CD4-positive, alpha-beta T cell treated with Interleukin-2 at 100 ng/mL for 4 hours (primary cell): ENCODE results near the gene BATF.

Experiments
- DNase-seq: peaks from one replicate; pipeline ENCODE4 v3.0.0-alpha.2; 2020; ENCODE audit warnings: low spot score

Gene BATF

DNA sequence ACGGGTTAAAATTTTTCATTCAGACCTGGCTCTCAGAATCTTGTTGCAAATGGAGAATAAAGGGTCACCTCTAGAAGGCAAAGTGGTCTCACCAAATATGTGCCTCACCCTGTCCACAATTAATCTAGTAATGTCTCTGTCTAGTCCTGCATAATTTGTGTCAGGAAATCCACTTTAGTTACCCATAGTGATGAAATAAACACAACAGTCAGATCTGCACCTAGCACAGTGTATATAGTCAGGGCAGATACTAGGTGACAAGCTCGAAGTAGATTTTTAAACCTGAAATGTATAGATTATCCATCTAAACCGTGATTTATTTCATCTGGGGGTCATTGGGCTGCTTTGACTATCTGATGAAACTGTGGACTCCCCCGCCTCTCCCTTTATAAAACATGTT lies 40.2 kb downstream of the BATF start:
- DNase-seq, result no peak

DNA sequence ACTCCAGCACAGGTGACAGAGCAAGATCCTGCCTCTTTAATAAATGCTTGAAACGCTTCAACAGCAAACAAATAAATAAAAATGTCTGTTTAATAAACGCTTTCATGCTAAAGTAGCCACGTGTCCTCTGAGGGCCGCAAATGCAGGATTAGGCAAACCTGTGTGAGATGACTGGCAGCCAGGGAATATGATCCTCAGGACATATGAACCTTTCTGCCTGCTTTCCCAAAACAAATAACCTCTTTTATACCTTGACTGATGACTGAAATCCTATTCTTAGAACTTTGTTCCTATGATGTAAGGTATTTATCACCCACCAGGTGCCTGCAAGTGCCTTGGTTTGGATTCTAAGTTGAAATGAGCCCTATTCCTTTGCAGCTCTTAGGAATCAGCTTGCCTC lies 41.7 kb downstream of the BATF start:
- no peak for DNase-seq

DNA sequence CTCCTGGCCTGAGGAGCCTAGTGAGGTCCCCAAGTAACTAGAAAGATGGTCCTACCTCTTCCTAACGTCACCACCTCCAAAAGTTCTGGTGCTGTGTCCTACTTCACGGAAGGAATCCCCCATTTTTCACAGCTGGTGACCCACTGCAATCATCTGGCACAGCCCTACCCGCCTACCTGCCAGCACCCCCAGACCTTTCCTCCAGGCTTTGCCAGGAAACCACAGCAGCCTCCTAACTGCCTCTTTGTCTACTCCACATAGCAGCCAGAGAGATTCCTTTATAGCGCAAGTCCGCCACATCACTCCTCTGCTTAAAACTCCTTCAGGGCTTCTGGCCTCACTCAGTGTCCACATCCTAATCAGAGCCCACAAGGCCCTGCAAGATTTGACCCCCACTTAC lies 42.8 kb downstream of the BATF start:
- no peak for DNase-seq

DNA sequence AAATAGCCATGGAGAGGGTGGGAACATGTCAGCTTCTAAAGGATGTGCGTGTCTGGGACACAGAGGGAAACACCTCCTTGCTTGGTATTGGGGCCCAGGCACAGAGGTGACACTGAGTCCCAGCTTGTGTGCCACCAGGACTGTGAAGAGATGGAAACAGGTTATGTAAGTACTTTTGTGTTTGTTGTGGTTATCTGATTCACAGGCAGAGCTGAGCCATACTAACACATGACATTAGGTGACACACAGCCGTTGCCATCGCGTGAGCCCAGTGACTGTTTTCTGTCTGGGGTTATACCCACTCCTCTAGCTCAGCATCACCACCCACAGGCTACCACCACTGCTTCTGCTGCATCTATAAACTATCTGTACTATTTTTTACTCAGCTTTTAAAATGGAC lies 44.1 kb downstream of the BATF start:
- DNase-seq, result peak; percentile 79

DNA sequence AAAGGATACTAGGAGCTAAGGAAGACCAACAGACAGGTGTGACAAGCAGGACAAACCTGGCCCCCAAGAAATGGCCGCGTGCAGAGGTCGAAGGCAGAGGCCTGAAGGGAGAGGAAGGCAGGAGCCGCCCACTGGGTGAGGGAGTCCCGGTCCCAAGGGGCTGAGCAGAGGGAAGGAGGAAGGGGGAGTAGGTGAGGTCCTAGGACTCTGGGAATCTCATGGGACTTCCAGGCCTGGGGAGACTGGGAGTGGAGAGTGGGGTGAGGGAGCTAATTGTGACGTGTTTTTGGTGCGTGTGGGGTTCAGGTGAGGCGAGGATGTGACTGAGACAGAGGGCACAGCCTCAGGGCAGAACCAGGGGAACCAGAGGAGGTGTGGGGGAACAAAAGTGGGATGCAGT lies 44.5 kb downstream of the BATF start:
- no peak for DNase-seq

DNA sequence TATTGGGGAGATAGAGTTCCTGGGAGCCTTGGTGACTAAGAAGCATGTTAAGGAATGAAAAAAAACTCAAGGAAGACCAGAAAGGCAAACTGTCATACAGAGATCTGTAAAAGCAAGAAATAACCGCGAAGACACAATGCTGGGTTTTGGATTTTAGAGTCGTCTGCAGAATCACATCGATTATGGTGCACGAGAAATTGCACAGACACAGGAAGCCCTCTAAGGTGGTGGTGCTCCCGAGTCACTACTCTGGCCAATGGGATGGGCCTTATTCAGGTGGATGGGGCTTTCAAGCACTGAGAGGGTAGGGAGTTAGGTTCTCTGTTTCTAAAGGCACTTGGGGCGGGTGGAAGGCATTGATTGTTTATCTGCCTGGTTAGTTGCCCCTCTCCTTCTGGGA lies 45.9 kb downstream of the BATF start:
- DNase-seq, result no peak

DNA sequence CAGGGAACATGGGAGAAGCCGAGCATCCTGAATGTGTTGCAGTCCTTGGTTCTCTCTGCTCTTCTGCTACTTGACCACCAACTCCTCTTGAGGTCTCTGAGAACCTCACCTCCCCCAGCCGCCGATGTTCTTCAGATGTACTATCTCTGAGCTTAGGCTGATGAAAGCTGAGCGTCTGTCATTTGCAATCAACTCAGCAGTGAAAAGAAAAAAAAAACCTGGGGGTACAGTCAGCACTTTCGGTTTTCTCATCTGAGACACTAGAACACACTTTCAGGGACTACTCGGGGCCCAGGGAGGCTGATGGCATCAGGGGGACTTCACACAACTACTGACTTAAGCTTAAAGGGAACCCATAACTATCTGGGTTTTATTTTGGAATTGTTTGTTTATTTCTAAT lies 46.5 kb downstream of the BATF start:
- DNase-seq, result no peak

DNA sequence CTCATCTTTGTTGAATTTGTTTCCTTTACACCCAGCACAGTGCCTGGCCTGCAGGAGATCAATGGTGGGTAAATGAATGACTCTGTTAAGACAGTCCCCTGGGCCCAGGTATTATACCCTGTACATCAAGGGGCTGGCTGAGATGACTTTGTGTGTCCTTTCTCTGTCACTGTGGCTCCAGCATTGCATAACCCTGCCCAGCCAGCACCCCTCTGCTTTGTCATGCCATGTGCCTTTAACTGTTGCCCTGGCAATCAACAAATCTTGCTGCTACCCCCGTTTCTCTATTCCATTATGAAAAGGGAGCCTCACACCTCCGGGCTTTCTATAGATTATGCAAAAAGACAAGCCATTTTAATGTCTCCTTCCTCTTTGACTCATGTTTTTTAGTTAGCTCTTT lies 48.5 kb downstream of the BATF start:
- no peak for DNase-seq

DNA sequence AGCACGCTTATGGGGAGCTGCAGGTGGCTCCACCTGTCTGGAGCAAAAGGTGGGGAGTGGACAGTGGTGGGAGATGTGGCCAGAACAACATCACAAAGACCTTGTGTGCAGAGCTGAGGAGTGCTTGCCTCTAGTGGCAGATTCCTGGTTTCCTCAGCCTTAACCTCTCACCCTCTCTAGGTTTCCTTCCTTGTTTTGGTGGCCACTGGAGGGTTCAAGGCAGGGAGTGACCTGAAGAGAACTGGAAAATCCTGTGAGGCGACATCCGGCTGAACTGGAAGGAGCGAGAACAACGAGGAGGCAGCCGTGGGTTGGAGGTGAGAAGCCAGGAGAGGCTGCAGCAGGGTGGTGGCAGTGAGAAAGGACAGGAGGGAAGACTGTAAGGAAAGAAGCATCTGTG lies 49.8 kb downstream of the BATF start:
- no peak for DNase-seq

DNA sequence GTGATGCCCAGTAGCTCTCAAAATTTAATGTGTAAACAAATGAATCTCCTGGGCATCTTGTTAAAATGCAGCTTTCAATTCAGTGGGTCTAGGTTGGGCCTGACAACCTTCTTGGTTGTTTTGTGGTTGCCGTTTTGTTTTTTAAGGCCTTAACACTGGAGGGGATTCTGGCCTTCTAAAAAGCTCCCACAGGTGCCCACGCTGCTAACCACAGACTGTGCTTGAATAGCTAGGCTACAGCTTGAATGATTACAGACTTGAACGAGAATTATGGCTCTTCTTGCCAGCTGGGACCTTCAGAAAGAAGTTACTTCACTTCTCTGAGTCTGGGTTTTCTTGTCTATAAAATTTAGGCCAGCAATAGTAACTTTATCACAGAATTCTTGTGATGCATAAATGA lies 54.8 kb downstream of the BATF start:
- DNase-seq, result no peak

DNA sequence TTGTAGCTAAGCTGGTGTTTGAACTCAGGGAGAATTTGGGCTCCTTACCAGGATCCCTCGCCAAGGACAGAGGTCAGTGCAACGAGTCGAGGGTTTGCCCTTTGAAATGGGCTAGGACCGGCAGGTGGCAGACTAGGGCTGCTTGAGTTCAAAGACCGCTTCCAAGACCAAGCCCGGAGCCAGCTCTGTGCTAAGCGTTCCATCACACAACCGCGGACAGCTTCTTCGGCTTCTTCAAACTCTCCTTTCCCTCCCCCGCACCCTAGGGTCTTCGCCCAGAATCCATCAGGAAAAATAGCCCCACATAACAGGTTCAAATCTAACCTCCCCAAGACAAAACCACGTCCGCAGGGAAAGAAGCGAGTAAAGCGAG lies 55.4 kb downstream of the BATF start:
- DNase-seq, result peak; percentile 72

DNA sequence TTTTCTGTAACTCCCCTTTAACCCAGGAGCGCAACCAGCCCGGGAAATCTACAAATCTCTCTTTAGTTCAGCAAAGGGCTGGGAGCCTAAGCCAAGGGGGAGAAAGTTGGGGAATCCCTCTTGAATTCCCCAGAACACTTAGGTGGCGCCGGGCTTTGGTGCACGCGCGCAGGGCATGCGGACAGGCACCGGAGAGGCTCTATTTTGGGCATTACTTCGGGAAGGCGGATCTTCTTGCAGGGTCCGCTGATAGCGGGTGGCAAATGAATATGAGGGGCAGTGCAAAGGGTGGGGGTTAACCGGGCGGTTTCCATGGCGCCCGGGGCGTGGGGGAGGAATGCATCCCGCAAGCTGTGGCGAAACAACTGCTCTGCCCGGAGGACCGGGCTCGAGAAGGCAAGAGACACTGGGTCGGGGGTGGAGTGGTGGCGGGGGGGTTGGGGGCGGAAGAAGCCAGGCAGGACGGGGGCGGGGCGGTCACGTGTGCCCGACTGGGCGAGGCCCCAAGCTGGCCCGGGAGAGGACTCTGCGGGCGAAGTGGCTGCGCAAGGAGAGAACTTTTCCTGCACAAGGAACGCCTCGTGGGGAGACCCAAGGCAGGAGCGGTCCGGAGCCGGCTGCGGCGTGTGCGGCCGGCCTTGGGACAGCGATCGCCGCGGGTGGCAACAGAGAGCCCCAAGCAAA lies 56.0 kb downstream of the BATF start, which contains the start of gene FLVCR2:
Gene FLVCR2, plus strand, starts transcription at position 519 of the 684 bp plus-strand sequence. CDS start 353 bp downstream, outside the sequence.
- peak; percentile 53 for DNase-seq

DNA sequence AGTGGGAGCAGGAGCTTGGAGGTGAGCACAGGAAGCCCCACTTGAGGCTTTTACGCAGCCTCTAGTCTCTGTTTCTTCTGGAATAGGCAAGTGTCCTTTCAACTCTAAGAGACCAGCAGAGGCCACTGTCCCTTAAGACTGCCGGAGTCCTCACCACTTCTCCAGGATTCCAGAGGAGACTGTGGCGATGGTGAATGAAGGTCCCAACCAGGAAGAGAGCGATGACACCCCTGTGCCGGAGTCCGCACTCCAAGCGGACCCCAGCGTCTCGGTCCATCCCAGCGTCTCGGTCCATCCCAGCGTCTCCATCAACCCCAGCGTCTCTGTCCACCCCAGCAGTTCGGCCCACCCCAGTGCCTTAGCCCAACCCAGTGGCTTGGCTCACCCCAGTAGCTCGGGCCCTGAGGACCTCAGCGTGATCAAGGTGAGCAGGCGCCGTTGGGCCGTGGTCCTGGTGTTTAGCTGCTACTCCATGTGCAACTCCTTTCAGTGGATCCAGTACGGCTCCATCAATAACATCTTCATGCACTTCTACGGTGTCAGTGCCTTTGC lies 56.6 kb downstream of the BATF start:
- no peak for DNase-seq

DNA sequence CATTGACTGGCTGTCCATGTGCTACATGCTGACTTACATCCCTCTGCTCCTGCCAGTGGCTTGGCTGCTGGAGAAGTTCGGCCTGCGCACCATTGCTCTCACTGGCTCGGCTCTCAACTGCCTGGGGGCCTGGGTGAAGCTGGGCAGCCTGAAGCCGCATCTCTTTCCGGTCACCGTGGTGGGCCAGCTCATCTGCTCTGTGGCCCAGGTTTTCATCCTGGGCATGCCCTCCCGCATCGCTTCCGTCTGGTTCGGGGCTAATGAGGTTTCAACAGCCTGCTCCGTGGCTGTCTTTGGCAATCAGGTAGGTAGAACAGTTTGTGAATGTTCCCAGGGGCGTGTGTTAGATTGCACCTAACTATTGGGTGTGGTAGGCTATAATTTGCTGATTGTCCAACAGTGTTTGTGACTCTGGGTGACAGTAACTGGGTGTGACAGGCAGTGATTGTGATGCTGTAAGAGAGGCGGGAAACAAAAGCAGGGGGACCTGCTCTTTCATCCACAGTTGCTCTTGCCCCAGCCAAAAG lies 57.1 kb downstream of the BATF start:
- no peak for DNase-seq

DNA sequence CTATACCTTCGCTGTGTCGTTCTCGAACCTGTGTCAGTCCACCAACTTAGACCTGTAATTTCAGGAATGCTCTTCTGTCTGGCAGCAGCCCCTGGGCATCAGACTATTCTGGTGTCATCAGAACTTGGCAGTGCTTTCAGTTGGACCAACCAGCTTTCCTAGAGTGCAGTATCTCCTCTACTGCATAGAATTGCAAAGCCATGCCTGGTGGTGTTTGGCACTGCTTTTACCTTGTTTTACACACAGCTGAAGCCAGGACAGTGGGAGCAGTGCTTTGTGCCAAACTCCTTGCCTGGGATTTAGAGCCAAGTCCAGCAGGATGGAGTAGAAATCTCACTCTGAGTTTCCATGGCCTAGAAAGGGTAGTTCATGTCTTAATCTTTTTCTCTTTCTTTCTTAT lies 57.6 kb downstream of the BATF start:
- no peak for DNase-seq

DNA sequence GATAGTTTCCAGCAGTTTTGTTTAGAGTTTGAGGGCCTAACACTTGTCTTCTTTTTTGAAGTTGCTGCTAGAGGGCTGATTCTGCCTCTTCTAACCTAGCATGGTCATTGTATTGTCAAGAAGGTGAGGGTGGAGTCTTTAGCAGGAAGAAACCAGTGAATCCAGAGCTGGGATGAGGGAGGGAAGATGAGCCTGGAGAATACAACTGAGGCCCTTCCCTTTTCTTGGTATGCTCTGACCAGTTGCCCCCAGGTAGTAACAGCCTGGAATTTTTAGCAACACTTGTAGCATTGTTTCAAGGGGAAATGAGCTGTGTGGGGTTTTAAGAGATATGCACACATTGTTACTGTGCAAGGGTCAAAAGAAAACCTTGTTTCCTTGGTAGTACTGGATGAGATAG lies 65.1 kb downstream of the BATF start:
- DNase-seq, result no peak

DNA sequence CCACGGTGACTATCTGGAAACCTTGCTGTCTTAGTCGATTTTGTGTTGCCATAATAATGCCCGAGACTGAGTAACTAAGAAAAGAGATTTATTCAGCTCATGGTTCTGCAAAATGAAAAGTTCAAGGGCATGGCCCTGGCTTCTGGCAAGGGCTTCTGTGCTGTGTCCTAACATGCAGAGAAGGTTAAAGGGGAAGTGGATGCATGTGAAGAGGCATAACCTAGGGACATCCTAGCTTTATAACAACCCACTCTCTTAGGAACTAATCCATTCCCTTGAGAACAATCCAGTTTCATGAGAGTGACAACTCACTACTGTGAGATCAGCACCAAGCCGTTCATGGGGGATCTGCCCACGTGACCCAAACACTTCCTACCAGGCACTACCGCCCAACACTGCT lies 67.7 kb downstream of the BATF start:
- no peak for DNase-seq

DNA sequence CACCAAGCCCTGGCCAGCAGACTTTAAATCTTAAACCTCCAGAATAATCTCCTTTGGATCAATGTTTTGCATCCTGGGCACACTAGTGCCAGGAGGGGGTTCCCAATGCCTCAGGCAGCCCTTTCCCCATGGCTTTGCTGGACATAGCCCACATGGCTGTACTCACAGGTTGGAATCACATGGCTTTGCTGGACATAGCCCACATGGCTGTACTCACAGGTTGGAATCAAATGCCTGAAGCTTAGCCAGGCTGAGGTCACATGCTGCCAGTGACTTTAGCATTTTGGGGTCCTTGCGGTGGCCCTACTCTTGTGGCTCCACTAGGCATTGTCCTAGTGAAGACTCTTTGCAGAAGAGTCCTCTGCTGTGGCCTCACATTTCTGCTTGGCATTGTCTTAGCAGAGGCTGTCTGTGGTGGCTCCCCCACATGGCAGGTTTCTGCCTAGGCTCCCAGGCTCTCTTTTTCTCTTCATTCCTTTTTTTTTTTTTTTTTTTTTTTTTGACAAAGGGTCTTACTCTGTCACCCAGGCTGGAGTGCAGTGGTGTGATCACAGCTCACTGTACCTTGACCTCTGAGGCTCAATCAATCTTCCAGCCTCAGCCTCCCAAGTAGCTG lies 69.2 kb downstream of the BATF start:
- no peak for DNase-seq

DNA sequence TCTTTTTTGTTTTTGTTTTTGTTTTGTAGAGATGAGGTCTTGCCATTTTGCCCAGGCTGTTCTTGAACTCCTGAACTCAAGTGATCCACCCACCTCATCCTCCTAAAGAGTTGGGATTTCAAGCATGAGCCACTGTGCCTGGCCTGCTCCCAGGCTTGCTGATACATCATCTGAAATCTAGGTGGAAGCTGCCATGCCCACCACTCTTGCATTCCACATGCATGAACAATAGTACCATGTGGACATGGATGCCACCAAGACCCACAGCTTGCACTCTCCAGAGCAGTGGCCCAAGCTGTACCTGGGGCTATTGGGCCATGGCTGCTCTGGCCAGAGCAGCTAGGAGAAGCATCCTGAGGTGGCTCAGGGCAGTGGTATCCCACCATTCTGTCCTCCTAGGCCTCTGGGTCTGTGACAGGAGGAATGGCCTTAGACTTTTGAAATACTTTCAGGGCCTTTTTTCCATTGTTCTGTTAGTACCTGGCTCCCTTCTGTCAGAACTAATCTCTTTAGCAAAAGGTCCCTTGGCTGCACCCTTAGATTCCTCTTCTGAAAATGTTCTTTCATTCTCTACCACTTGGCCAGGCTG lies 69.8 kb downstream of the BATF start:
- DNase-seq, result no peak

DNA sequence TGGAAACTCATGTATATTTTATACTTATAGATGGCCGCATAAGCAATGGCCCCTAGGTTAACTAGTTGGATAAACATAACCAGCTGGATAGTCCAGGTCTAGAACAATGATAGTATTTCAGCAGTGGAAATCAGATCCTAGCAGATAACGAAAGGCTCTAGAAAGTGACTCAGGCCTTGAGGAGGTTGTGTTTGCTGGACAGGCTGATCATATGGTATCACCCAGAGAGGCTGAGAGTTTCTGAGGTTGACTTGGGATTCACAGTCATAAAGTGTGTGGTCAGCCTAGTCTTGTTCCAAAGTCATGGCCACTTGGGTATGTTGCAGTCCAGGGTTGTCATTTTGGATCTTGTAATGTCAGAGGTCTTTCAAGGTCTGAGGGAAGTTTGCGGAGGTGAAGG lies 73.0 kb downstream of the BATF start:
- no peak for DNase-seq
